Right lobe of liver (tissue), 4 donors: ENCODE results near the gene GAB4.

Experiments
- POLR2A ChIP-seq: fragments of 450-650 bp; IDR thresholded peaks from one replicate; pipeline ENCODE4 v1.6.1; 2017; ENCODE audit warnings: antibody characterized with exemption, mild to moderate bottlenecking
- TF ChIP-seq, protein P1 (sequence below), 4 donors: fragments of 200-600 bp in 3 of 4; fragments of 450-650 bp in 1 of 4; IDR thresholded peaks; one replicate each; pipeline versions ENCODE4 v1.5.1 to v1.8.0; 2016 to 2022; ENCODE audit warnings: antibody characterized with exemption in 4 of 4, mild to moderate bottlenecking in 2 of 4
- donor health status: DM: no; HTN: no; CAD: no.
- donor health status: DM: no; HTN: no; CAD: no.
- donor health status: DM: no; HTN: yes; CAD: no.

DNA sequence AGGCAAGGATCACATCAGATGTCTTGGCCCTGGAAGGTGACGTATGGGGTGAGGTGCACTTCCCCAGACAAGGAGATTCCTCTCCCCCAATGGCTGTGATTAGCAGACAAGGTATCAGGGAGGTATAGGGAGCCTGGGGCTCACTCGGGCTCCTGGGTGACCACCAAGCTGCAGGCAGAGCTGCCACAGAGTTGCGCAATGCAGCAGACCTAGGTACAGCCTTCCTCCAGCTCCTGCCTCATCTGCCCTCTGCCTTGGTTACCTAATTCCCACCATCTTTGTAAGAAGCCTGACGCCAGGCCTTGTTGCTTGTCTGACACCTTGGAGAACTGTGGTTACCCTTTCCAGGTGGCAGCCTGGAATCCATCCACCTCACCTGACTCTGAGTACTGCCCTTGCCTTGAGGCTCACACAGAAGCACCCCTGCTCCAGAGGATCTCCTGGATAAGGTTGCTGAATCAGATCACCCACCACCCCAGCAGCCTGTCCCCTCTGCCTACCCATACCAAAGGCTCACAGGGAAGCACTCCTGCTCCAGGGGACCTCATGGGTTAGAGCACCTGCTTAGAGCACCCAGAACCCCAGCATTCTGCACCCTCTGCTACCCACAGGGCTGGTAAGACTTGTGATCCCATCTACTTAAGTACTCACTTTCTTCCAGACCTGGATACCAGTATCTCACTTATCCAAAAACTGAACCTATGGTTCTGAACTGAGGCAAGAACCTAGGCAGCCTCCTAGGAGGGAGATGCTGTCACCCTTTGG, 40.4 kb downstream of the GAB4 start:
- TF ChIP-seq, protein P1, sequence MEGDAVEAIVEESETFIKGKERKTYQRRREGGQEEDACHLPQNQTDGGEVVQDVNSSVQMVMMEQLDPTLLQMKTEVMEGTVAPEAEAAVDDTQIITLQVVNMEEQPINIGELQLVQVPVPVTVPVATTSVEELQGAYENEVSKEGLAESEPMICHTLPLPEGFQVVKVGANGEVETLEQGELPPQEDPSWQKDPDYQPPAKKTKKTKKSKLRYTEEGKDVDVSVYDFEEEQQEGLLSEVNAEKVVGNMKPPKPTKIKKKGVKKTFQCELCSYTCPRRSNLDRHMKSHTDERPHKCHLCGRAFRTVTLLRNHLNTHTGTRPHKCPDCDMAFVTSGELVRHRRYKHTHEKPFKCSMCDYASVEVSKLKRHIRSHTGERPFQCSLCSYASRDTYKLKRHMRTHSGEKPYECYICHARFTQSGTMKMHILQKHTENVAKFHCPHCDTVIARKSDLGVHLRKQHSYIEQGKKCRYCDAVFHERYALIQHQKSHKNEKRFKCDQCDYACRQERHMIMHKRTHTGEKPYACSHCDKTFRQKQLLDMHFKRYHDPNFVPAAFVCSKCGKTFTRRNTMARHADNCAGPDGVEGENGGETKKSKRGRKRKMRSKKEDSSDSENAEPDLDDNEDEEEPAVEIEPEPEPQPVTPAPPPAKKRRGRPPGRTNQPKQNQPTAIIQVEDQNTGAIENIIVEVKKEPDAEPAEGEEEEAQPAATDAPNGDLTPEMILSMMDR (IDR thresholded peaks at IDR 0.05) = no peak
- TF ChIP-seq POLR2A = no peak
